Stimulated activated CD4-positive, alpha-beta T cell treated with anti-CD3 and anti-CD28 coated beads, Interleukin-15, amount 100 ng/mL, for 48 hours (primary cell): ENCODE results near the gene CAMKMT.
A peak's percentile ranks its signal among the peaks of the same experiment; 100 is the strongest.

Experiments
- DNase-seq, 2 donors: peaks; one replicate each; pipeline ENCODE4 v3.0.0-alpha.2; 2020; ENCODE audit warnings: low read depth in 2 of 2

Gene CAMKMT

DNA sequence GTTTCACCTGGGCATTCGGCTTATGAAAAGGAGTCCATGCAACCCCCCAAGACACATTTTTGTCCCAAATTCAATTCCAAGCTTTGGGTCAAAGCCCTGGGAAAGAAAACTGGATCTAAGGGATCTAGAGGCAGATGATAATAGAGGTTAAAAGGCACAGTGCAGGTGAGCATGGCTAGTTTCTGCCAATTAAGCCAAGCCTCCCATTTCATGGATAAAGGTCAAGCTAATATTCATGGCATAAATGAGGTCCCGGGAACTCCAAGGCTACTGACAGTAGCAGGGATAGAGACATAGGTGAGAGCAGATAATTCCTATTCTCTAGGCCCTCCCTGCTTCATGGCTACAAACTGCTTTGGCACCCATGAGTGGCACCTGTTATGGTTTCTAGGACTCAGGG lies 83.1 kb downstream of the CAMKMT start:
- DNase-seq: no peak

DNA sequence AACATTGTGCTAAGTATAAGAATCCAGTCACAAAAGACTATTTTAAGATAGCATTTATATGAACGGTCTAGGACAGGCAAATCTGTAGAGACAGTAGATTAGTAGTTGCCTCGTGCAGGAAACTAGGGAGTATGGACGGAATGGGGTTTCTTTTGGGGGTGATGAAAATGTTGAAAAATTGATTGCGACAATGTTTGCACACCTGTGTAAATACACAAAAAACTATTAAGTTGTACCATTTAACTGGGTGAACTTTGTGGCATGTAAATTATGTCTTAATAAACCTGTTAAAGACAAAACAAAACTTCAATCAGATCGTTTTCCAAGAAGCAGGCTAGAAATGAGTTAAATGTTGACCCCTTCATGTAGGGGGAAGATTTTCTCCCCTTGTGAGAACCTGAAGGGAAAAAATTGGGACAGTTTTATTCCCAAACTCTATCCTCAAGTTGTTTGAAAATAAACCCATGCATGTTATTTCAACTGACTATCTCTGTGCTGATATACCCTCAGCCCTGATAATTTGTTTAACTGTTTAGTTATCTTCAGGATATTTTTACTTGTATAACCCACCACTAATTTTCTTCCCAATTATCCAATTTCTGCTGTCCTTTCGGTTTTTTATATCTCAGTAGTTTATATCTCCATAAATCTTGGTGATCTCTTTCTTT lies 87.2 kb downstream of the CAMKMT start:
- DNase-seq: no peak

DNA sequence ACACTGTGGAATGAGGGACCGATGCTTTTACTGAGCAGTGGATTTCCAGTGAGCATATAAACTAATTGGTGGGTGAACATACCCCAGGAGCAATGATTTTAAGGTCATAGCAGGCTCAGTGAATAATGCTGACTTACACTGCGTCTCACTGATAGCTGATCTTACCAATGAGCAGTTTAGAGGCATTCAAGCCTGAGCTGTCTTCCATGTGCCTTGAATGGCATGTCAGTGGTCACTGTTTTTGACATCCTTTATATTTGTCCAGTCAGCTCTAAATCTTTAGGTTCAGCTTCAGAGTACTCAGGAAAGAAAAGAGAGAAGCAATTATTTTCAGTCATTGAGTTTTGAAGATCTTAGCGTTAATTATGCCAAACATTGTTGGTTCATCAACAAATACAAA lies 88.3 kb downstream of the CAMKMT start:
- no peak for DNase-seq

DNA sequence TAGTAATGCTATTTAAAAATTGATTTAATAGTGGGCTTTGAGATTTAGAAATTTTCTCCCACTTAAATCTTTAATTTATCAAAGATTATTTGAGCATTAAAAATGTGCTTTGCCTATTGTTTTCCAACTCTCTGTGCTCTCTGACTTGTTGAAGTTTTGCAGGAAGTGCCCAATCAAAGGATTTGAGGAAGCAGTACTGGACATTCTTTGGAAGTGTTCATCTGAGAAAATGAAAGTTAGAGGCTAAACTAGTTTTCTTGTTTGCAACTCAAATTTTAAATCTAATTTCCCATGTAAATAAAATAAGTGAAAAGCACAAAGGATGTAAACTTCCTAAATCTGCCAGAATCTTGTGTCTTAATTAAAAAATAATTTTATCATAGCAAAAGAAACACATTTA lies 89.1 kb downstream of the CAMKMT start:
- no peak for DNase-seq

DNA sequence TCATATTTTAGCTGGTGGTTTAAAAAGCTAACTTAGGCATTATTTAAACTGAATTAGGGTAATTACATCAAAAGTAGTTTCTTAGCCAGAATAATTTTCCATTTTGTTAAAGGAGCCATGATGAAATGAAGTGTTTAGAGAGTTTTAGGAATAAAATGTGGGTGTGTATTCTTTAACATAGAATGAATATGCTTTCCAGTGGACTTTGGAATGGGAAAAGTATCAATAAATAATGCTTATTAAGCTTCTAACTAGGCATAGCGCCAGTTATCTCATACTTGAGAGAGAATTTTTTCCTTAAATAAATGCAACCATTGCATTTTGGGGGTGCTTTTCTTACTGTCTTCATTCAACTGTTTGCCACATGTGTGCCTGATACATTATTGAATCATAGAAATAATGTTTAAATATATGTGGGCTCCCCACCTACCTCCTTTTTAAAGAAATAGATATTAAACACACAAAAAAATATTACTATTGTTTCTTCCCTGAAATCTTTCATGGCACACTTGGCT lies 90.4 kb downstream of the CAMKMT start:
- no peak for DNase-seq

DNA sequence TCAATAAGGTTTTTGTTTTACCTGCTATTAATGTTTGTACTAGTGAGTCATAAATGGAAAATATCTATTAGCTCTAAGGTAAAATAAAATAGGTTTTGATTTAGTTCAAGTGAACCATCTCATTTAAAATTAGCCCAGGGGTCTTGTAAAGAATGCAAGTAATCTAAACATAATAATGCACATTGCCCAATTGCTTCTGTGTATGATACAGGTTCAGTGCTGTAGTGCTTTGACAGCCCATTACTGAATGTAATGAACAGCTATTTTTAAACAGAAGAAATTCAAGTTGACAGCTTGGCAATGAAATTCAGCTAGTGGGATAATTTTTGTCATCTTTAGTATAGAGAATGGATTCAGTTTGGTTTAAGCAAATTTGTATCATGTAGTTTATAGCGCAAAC lies 91.5 kb downstream of the CAMKMT start:
- DNase-seq: no peak

DNA sequence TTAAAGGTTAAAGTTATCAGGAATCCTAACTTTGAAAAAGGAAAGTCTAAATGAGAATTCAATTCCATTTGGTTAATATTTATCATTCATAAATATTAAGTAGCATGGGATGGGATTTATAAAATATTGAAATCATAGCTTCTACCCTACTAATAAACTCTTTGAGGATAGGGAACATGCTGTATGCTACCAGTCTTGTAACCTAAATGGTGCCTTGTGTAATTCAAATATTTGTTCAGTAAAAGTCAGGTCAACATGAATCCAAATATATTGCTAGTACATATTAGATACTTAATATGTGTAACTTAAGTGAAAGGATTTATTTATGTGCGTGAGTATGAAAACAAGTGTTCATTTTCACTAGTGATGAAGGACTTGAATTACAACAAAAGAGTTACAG lies 94.1 kb downstream of the CAMKMT start:
- DNase-seq: no peak

DNA sequence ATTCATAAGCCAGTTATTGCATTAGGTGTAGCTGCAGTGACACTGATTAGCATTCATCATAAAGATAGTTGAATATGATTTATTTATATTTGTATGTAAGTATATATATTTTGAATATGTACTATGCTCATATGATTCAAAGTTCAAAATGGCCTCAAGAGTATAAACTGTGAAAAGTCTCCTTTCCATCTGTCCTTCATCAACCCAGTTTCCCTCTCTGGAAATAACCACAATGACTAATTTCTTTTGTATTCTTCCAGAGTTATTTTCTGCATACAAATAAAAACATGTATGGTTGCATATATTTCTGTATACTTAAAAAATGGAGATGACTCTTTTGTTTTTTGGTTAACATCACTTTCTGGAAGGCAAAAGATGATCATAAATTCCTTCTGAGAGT lies 95.2 kb downstream of the CAMKMT start:
- DNase-seq: no peak

DNA sequence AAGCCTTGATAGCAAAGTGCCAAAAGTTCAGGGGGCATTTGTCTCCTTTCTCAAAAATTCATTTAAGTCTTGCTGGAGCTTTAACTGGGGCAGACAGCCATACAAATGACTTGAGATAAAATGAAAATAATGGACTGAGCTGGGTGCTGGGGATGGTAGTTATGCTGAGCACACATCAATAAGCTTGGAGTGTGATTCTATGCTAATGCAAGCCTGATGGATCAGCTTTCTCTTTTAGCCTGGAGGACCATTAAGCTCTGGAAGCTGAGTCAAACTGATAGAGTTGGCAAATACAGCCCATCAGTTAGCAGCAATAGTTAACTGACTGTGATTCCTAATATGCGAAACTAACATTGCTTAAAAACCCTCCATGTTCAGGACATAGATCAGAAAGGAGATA lies 98.0 kb downstream of the CAMKMT start:
- no peak for DNase-seq

DNA sequence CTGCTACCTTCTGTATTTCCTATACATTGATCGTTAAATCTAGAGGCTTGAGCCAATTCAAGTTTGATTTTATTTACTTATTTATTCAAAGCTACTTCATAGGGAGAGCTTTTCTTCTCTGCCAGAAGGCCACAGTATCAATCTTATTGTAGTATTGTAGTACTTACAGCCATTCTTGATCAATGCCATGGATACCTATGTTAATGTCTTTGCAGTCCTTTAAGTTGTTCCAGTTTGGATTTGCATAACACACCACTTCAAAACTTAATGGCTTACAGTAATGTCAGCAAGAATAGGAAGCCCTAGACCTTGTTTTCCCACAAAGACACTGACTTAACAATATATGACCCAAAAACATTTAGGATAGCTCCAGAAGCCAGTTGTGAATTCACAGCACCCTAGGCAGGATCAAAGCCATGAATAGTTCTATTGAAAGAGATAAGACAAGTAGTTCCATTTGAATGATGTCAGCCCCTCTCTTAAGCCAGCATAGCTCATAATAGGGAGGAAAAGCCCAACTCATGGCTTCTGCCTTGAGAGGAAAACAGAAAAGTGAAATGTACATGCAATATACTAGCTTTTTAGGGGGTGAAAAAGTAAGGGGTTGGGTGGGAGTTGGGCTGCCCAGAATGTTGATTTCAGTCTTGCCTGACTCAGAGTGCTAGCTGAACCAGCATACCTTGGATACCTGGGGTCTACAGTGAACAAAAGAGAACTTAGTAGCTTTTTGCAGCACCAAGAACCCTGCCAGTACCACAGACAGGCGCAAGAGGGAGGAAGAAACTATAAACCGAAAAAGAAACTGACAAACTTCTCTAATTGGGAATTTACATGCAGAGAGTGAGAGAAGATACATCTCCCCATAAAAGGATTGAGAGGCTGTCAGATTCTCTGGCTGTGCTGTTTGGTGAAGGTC lies 101.4 kb downstream of the CAMKMT start:
- no peak for DNase-seq

DNA sequence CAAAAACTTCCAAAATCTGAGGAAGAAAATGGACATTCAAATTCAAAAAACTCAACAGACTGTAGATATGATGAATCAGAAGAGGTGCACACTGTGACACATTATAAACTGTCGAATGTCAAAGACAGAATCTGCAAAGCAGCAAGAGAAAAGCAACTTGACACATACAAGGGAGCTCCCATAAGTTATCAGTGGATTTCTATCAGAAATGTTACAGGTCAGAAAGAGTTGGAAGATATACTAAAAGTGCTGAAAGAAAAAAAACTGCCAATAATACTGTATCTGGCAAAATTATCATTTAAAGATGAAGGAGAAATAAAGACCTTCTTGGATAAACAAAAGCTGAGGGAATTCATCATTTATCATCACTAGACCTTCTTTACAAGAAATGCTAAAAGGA lies 102.7 kb downstream of the CAMKMT start:
- no peak for DNase-seq

DNA sequence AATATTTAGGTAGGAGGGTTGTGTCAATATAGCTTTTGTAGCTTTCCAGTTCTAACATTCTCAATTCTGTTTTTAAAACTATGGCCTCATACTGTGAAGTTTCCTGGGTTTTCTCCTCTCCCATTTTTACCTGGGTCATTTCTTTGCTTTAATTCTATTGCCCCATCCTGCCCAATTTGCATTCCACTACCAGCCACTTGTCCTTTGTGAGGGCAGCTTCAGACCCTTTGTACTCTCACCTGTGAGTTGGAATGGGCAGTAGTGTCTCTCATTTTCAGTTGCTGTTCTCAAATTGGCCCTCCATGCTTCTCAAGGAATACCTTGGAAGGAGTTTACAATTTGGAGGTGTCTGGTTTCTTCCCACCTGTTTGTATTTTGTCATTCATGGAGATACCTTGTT lies 108.4 kb downstream of the CAMKMT start:
- no peak for DNase-seq

DNA sequence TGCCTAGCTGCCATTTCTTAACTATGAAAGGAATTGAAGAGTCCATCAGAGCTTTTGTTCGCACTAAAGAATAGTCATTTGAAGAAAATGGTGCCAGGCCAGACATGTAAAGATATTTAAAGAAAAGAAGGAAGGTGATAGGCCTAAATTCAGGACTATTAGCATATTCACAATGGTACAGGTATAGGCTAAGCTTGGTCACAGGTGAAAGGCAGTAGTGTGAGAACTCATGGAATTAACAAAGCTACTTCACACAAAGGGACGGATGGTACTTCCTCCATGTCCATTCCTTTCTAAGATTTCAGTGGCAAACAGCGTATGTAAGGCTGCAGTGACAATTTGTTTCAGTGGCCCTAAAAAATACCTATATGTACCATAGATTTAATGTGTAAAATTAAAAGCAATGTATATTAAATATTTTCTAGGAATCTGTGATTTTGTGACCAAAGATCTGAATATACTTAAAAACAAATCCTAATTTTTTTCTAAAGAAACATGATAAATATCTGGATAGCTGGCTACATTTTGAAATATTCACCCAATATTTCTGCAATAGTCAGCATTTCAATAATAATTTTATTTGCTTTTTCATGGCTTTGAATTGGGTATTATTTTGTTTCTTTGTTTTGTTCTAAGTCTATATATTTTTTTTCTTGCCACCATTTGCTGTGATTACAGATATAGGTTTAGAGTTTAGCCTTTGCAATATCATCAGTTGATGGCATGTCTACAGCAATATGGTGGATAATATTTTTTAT lies 116.1 kb downstream of the CAMKMT start:
- DNase-seq: no peak

DNA sequence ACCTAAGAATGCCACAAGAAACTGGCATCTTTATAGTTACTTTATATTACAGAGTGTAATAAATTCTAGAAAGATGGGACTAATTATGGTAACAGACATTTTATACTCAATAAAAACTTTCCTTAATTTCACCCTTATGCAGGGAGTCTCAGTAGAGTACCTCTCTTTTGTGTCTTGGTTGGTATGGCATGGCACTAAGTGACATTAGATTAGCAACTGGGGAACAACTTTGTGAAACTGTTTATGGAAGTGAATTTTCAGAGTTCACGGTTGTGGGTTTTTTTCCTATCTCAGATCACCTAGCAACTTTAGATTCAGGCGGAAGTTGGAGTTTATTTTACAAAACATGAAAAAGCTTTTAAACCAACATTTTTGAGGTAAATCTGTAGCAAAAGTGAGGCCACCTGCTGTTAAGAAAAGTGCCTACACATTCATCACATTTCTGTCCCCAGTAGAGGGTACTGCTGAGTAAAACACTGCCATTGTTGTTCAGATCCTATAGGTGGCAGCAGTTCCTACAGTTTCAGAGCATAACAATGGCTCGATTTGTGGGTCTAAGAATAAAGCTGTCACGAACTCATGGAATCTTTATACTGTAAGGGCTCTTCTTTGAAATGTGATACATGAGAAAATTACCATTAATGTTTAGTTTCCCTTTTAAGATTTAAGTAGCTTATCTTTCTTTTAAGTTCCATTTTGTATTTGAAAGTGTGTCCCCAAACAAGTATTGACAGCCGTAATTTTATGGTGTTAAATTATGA lies 117.6 kb downstream of the CAMKMT start:
- DNase-seq: peak in 1 of 2 donors; percentile 10

DNA sequence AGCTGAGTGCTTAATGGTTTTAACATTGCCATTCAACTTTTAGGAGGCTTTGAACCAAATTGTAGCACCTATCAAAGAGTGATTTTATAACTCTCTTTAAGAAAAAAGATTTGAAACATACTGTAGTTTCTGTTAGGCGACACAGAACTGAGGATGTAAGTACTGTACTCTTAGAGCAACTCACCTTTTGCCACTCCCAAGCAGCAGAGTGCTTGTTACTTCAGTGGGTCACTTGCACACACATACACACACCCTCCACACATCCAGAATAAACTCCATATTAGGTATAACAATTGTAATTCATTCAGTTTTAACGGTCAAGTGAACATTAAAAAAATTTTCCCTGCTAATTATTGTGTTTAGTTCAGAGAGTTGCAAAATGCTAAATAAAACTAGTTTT lies 118.3 kb downstream of the CAMKMT start:
- no peak for DNase-seq

DNA sequence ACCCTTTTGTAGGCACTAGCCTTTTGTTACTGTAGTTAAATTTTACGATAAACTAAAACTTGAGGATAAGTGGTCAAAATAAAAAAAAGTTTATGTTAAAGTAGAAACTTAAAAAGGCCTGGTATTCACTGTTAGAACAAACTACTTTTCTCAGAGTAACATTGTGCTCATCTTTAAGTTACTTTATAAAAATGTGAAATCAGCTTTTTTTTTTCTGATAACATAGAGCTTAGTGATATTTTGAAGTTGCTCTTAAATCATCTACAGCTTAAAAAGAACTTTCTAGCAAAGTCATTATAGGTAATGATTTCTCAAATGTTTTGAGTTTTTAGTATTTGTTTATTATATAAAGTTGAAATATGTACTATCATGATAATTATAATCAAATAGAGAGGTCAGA lies 125.3 kb downstream of the CAMKMT start:
- no peak for DNase-seq

DNA sequence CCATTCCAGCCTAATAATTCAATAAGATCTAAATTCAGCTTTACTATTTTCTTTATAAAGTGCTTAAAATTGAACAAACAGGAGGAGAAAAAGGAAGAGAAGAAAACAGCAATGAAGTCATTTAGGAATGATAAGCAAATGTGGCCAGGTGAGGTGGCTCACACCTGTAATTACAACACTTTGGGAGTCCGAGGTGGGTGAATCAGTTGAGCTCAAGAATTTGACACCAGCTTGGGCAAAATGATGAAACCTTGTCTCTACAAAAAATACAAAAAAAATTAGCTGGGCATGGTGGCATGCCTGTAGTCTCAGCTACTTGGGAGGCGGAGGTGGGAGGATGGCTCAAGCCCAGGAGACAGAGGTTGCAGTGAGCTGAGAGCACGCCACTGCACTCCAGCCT lies 129.0 kb downstream of the CAMKMT start:
- DNase-seq: no peak

DNA sequence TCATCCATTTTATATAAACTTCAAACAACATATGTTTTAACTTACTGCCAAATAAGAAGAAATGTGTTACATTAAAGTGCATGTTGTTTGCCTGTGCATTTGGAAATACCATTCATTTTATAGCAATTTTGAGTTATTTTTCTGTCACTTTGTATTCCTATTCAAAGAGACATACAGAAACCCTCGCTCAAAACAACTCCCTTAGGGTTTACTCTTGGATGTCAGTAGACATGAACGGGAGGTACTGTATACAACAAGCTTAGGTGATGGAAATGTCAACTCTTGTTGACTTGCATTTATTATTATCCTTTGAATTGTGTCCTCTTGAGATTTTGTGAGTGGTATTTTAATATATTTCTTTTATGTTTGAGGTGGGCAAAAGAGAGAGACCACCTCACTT lies 132.3 kb downstream of the CAMKMT start:
- no peak for DNase-seq

DNA sequence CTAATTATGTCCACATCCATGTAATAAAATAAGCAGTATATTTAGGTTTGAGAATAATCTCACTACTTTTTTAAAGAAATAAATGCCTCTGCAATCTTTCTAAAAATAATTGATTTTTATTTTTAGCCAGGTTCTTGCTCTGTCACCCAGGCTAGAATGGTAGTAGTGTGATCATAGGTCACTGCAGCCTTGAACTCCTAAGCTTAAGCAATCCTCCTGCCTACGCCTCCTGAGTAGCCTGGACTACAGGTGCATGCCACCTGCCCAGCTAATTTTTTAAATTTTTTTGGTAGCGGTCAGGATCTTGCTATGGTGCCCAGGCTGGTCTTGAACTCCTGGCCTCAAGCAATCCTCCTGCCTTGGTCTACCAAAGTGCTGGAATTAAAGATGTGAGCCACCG lies 133.3 kb downstream of the CAMKMT start:
- no peak for DNase-seq

DNA sequence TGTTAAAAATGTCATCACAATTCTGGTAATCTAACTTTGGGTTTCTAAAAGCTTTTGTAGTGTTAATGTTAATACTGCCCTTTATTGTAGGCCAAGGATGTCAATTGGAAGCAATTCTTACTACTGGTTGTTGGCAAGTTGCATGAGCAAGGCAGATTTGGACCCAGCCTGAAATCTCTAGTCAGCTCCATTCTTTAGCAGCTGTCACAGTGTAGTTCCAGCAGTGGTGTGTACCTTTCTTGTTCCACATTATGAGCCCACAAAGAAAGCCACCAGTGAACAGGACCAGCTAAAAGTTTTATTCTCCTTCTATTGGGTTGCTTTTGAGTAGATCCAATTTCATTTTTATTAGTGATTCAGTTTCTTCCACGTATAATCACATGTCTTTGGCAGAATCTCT lies 133.8 kb downstream of the CAMKMT start:
- no peak for DNase-seq

DNA sequence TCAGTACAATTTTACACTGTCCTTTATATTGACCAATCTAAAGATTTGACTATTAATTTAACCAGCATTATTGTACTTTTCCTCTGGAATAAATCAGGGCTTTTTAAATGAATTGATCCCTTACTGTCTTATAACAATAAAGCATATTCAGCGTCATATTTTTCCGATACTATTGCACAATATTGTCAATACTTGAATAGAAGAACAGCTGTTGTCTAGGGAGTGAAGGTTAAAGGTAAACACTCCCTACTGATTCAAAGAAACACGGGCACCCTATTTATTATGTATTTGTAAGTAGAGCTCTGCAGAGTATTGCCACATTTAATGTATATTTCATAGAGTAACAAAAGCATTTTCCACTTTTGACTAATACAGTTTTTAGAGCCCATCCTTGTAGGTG lies 134.4 kb downstream of the CAMKMT start:
- no peak for DNase-seq

DNA sequence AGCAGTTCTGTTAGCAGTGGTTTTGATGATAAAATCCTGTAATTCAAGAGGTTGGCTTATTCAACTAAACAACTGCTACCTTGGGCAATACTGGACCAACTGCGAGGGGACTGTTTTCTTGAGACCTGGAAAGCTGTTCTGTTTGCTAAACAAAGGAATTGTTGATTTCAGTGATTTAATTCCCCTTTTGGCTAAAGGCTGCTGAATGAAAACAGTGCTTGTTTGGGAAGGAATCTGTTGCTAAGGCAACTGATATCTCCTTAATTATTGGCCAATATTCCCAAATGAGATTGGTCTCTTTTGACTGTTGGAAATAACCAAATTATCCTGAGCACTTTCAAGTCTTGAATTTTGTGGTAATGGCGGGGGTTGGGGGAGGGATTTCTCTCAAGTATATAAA lies 136.8 kb downstream of the CAMKMT start:
- DNase-seq: no peak
